ENCODE data around the gene ZNF223.

GRCh38 chr19:44025217-44025936 lies 26.5 kb upstream of the ZNF223 start, which contains the start of gene ZNF222:
- no peak for TF ChIP-seq CTCF (IDR thresholded peaks at IDR 0.05; ENCODE audit: insufficient read depth, low read length, poor library complexity, severe bottlenecking)
- no peak for TF ChIP-seq EZH2phosphoT487 (conservative IDR thresholded peaks at IDR 0.05; ENCODE audit: low read length)

Measured in SU-DHL-6 (cell line).